ENCODE results near the gene CDH4.
"Not testable (repeated sequence)": the region's sequence is repeated elsewhere in the genome, so short reads cannot be mapped to it uniquely, and the experiment has no call there.

Gene CDH4

GRCh38 chr20:61424628-61425420 is 172.8 kb downstream of the CDH4 start:
- no peak overlapping the region for H3K4me3 ChIP-seq (ENCODE audit: low read depth in 1 of 2, low read length in 2 of 2)
- H3K27ac ChIP-seq (ENCODE audit: low read depth, low read length): no peak overlapping the region
- H3K9me3 ChIP-seq (ENCODE audit: low read length): no peaks in the 10 kb centered on the region
- no peaks in the 10 kb centered on the region for H3K36me3 ChIP-seq (ENCODE audit: insufficient read depth, low read length)
- H3K9ac ChIP-seq (ENCODE audit: low read length): no peak overlapping the region
- H3K27me3 ChIP-seq (ENCODE audit: control insufficient read depth in 1 of 2, insufficient read depth in 2 of 2, low read length in 2 of 2): no peaks in the 10 kb centered on the region
- H3K4me1 ChIP-seq (ENCODE audit: insufficient read depth, low read length): no peaks in the 10 kb centered on the region

GRCh38 chr20:61425541-61425991 is 173.5 kb downstream of the CDH4 start:
- H3K4me1 ChIP-seq (ENCODE audit: insufficient read depth, low read length); H3K36me3 ChIP-seq (ENCODE audit: insufficient read depth, low read length); H3K9ac ChIP-seq (ENCODE audit: low read length); H3K4me3 ChIP-seq (ENCODE audit: low read depth in 1 of 2, low read length in 2 of 2); H3K9me3 ChIP-seq (ENCODE audit: low read length); H3K27ac ChIP-seq (ENCODE audit: low read depth, low read length); H3K27me3 ChIP-seq (ENCODE audit: control insufficient read depth in 1 of 2, insufficient read depth in 2 of 2, low read length in 2 of 2): not testable (repeated sequence)

GRCh38 chr20:61426352-61426751 is 174.3 kb downstream of the CDH4 start:
- no peaks in the 10 kb centered on the region for H3K36me3 ChIP-seq (ENCODE audit: insufficient read depth, low read length)
- H3K9me3 ChIP-seq (ENCODE audit: low read length): no peaks in the 10 kb centered on the region
- no peaks in the 10 kb centered on the region for H3K4me1 ChIP-seq (ENCODE audit: insufficient read depth, low read length)
- no peak overlapping the region for H3K4me3 ChIP-seq (ENCODE audit: low read depth in 1 of 2, low read length in 2 of 2)
- no peak overlapping the region for H3K9ac ChIP-seq (ENCODE audit: low read length)
- H3K27ac ChIP-seq (ENCODE audit: low read depth, low read length): no peak overlapping the region
- no peaks in the 10 kb centered on the region for H3K27me3 ChIP-seq (ENCODE audit: control insufficient read depth in 1 of 2, insufficient read depth in 2 of 2, low read length in 2 of 2)

- no peaks in the 10 kb centered on the region for H3K9me3 ChIP-seq (ENCODE audit: low read length)
- H3K27me3 ChIP-seq (ENCODE audit: control insufficient read depth in 1 of 2, insufficient read depth in 2 of 2, low read length in 2 of 2): peaks cover 0 to 9% of the 10 kb centered on the region in 2 donors
- H3K36me3 ChIP-seq (ENCODE audit: insufficient read depth, low read length): no peaks in the 10 kb centered on the region
- H3K9ac ChIP-seq (ENCODE audit: low read length): no peak overlapping the region
- H3K4me3 ChIP-seq (ENCODE audit: low read depth in 1 of 2, low read length in 2 of 2): no peak overlapping the region
- H3K4me1 ChIP-seq (ENCODE audit: insufficient read depth, low read length): no peaks in the 10 kb centered on the region
- H3K27ac ChIP-seq (ENCODE audit: low read depth, low read length): no peak overlapping the region
Measured at GRCh38 chr20:61429458-61430227, 177.6 kb downstream of the CDH4 start.

GRCh38 chr20:61430228-61430624 is 178.2 kb downstream of the CDH4 start:
- H3K4me1 ChIP-seq (ENCODE audit: insufficient read depth, low read length): no peaks in the 10 kb centered on the region
- H3K27ac ChIP-seq (ENCODE audit: low read depth, low read length): no peak overlapping the region
- no peaks in the 10 kb centered on the region for H3K9me3 ChIP-seq (ENCODE audit: low read length)
- H3K4me3 ChIP-seq (ENCODE audit: low read depth in 1 of 2, low read length in 2 of 2): no peak overlapping the region
- no peak overlapping the region for H3K9ac ChIP-seq (ENCODE audit: low read length)
- peaks cover 0 to 13% of the 10 kb centered on the region in 2 donors for H3K27me3 ChIP-seq (ENCODE audit: control insufficient read depth in 1 of 2, insufficient read depth in 2 of 2, low read length in 2 of 2)
- no peaks in the 10 kb centered on the region for H3K36me3 ChIP-seq (ENCODE audit: insufficient read depth, low read length)

GRCh38 chr20:61433176-61433575 is 181.1 kb downstream of the CDH4 start:
- no peaks in the 10 kb centered on the region for H3K4me1 ChIP-seq (ENCODE audit: insufficient read depth, low read length)
- H3K9ac ChIP-seq (ENCODE audit: low read length): no peak overlapping the region
- H3K4me3 ChIP-seq (ENCODE audit: low read depth in 1 of 2, low read length in 2 of 2): no peak overlapping the region
- H3K27ac ChIP-seq (ENCODE audit: low read depth, low read length): no peak overlapping the region
- peaks cover 0 to 17% of the 10 kb centered on the region in 2 donors for H3K27me3 ChIP-seq (ENCODE audit: control insufficient read depth in 1 of 2, insufficient read depth in 2 of 2, low read length in 2 of 2)
- H3K36me3 ChIP-seq (ENCODE audit: insufficient read depth, low read length): no peaks in the 10 kb centered on the region
- no peaks in the 10 kb centered on the region for H3K9me3 ChIP-seq (ENCODE audit: low read length)

GRCh38 chr20:61433816-61434215 is 181.8 kb downstream of the CDH4 start:
- Histone ChIP-seq H3K36me3 (ENCODE audit: insufficient read depth, low read length) (no peaks in the 10 kb centered on the region), H3K9ac (ENCODE audit: low read length) (no peak overlapping the region), H3K27ac (ENCODE audit: low read depth, low read length) (no peak overlapping the region), H3K9me3 (ENCODE audit: low read length) (no peaks in the 10 kb centered on the region), H3K4me1 (ENCODE audit: insufficient read depth, low read length) (no peaks in the 10 kb centered on the region), H3K4me3 (ENCODE audit: low read depth in 1 of 2, low read length in 2 of 2) (no peak overlapping the region), H3K27me3 (ENCODE audit: control insufficient read depth in 1 of 2, insufficient read depth in 2 of 2, low read length in 2 of 2) (peaks cover 0 to 17% of the 10 kb centered on the region in 2 donors)

GRCh38 chr20:61434341-61434781 is 182.3 kb downstream of the CDH4 start:
- Histone ChIP-seq H3K36me3 (ENCODE audit: insufficient read depth, low read length) (no peaks in the 10 kb centered on the region), H3K27me3 (ENCODE audit: control insufficient read depth in 1 of 2, insufficient read depth in 2 of 2, low read length in 2 of 2) (peaks cover 0 to 17% of the 10 kb centered on the region in 2 donors)

GRCh38 chr20:61435184-61435822 is 183.2 kb downstream of the CDH4 start:
- Histone ChIP-seq H3K36me3 (ENCODE audit: insufficient read depth, low read length) (no peaks in the 10 kb centered on the region), H3K4me3 (ENCODE audit: low read depth in 1 of 2, low read length in 2 of 2) (no peak overlapping the region), H3K4me1 (ENCODE audit: insufficient read depth, low read length) (no peaks in the 10 kb centered on the region), H3K27ac (ENCODE audit: low read depth, low read length) (no peak overlapping the region), H3K9me3 (ENCODE audit: low read length) (no peaks in the 10 kb centered on the region), H3K9ac (ENCODE audit: low read length) (no peak overlapping the region), H3K27me3 (ENCODE audit: control insufficient read depth in 1 of 2, insufficient read depth in 2 of 2, low read length in 2 of 2) (peaks cover 0 to 17% of the 10 kb centered on the region in 2 donors)

More at GRCh38 chr20:61434341-61434781, 182.3 kb downstream of the CDH4 start:
- no peaks in the 10 kb centered on the region for H3K4me1 ChIP-seq (ENCODE audit: insufficient read depth, low read length)
- no peak overlapping the region for H3K4me3 ChIP-seq (ENCODE audit: low read depth in 1 of 2, low read length in 2 of 2)
- H3K27ac ChIP-seq (ENCODE audit: low read depth, low read length): no peak overlapping the region
- H3K9ac ChIP-seq (ENCODE audit: low read length): no peak overlapping the region
- no peaks in the 10 kb centered on the region for H3K9me3 ChIP-seq (ENCODE audit: low read length)

GRCh38 chr20:61435823-61436220 is 183.8 kb downstream of the CDH4 start:
- Histone ChIP-seq H3K36me3 (ENCODE audit: insufficient read depth, low read length) (no peaks in the 10 kb centered on the region), H3K4me1 (ENCODE audit: insufficient read depth, low read length) (no peaks in the 10 kb centered on the region), H3K27ac (ENCODE audit: low read depth, low read length) (no peak overlapping the region), H3K27me3 (ENCODE audit: control insufficient read depth in 1 of 2, insufficient read depth in 2 of 2, low read length in 2 of 2) (peaks cover 0 to 17% of the 10 kb centered on the region in 2 donors), H3K4me3 (ENCODE audit: low read depth in 1 of 2, low read length in 2 of 2) (no peak overlapping the region), H3K9ac (ENCODE audit: low read length) (no peak overlapping the region), H3K9me3 (ENCODE audit: low read length) (no peaks in the 10 kb centered on the region)

GRCh38 chr20:61436283-61436666 is 184.2 kb downstream of the CDH4 start:
- H3K4me1 ChIP-seq (ENCODE audit: insufficient read depth, low read length): no peaks in the 10 kb centered on the region
- no peak overlapping the region for H3K4me3 ChIP-seq (ENCODE audit: low read depth in 1 of 2, low read length in 2 of 2)
- peaks cover 0 to 17% of the 10 kb centered on the region in 2 donors for H3K27me3 ChIP-seq (ENCODE audit: control insufficient read depth in 1 of 2, insufficient read depth in 2 of 2, low read length in 2 of 2)
- no peaks in the 10 kb centered on the region for H3K9me3 ChIP-seq (ENCODE audit: low read length)
- H3K36me3 ChIP-seq (ENCODE audit: insufficient read depth, low read length): no peaks in the 10 kb centered on the region
- no peak overlapping the region for H3K27ac ChIP-seq (ENCODE audit: low read depth, low read length)
- no peak overlapping the region for H3K9ac ChIP-seq (ENCODE audit: low read length)
